Measurements from ENCODE around the gene CAMSAP1.

The CAMSAP1 gene

DNA sequence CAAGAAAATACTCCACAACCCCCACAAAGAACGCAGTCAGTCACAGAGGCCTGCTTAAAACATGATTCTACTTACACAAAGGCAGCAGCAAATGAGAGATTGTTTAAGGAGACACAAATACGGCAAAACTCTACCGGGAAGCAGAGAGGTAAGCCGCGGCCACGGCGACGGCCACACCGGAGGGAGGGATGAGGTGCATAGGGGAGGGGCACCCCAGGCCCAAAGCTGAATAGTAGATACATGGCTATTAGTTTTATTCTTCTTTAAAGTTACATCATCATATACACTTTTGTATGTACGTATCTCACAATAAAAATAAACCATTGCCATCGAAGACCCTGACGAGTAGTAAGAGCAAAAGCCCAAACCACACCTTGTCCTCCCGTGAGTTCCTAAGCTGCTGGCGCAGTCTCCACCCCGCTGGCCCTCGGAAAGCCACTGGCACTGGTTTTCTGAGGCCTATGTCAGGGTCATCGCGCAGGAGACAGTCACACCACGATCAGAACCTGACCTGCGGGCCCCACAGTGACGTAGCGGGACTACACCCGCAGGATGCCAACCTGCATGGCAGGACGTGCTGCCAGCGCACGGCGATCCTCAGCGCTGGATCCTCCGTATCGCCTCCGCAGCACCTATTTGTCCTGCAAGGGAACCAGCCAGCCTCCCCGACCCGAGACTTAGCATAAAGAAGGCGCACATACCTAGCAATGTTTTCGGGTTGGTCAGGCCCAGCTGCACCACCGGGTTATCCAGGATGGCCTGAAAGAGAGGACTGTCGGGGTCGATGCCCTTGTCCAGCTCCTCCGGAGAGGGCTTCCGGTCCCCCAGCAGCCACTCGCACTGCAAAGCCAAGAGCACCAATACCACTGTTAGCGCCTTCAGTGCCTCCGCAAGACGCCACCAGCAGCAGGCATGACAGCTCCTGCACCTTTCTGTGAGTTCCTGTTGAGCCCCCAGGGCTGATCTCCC, 30.5 kb upstream of the CAMSAP1 start:
- DNase-seq: no peak

DNA sequence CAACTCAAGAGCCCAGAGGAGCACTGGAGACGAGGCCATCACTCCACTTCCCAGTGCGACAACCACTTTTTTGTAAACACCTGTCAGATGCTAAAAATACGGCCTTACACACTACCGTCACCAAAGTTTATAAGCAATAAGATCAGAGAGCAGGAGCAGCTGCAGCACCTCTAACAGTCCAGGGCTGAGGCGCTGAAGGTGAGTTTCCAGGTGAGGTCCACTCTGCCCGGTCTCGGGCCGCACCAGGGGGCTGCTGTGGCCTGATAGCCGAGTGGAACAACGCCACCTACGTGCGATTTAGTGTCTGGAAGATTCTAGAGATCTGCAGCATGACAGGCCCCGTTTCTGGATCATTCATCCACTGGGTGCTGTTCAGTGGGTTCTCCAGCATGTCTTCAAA, 25.8 kb upstream of the CAMSAP1 start:
- DNase-seq: no peak

DNA sequence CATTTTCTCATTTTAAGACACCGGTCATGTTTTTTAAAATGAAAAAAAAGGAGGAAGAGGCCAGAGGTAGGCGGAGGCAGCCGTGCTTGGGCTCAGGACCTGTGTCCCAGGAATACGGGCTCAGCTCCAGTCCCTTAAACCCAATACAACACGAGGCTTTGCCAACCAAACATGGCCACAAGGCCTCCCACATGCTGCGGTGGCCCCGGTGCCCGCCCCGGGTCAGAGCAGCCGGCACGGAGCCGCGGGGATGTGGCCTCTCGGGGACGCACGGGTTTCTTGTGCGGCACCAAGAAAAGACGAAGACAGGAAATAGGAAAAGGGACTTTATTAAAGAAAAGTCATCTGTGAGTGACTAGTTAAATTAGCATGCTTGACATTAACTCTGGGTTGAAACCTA, 25.3 kb upstream of the CAMSAP1 start:
- no peak for DNase-seq

DNA sequence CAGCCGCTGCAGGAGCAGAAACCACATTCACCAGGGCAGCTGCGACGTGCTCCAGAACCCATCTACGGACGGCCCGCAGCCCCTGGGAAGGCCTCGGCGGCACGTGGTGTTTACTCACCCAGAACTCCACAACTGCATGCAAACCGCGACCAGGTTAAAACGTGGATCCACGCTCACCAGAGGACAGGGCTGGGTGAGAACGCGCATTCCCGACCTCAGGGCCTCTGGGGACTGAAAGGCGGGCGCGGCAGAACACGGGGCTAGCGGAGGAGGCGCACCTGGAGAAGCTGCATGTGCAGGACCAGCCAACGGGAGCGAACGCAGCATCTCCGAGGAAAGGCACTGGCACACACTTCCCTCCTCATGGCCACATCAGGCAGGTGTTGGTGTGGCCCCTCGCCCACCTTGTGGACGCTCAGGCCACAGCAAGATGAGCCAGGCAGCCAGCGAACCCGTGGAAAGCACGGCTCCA, 24.0 kb upstream of the CAMSAP1 start:
- DNase-seq: no peak

DNA sequence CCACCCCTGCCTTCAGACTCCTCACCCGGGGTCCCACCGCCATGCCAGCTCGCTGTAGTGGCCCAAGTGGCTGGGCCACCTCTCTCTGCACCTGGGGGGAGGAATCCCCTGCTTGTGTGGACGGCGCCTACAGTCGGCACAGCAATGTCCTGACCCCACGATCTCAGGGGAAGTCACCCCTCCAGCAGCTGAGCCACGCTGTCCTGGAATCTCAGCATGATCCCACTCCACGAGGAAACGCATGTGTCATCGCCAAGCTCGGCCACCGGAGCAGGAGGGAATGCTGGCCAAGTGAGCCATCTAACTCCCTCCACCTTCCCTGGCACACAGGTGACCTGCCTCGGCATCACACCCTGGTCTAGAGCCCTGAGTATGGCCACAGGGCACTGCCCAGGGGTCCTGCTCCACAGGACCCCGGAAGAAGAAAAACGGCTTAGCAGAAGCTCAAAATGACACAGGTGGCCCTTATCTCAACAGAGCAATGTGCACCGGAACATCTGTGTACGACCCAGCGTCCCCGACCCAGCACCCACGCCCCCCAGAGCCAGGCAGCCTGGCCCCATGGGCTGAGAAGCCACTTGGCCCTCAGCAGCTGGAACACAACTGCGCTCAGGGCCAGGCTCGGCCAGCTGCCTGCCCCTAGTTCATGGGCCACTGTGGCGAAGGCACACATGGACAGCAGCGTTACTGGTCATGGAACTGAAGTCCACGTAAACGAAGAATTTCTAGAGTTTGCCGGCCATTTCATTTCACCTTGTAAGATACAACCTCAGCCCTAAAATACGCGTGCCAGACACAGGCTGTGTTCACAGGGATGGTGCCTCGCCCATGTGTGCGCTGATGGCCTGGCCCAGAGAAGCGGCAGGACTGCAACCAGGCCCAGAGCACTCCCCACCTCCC, 23.4 kb upstream of the CAMSAP1 start:
- no peak for DNase-seq

DNA sequence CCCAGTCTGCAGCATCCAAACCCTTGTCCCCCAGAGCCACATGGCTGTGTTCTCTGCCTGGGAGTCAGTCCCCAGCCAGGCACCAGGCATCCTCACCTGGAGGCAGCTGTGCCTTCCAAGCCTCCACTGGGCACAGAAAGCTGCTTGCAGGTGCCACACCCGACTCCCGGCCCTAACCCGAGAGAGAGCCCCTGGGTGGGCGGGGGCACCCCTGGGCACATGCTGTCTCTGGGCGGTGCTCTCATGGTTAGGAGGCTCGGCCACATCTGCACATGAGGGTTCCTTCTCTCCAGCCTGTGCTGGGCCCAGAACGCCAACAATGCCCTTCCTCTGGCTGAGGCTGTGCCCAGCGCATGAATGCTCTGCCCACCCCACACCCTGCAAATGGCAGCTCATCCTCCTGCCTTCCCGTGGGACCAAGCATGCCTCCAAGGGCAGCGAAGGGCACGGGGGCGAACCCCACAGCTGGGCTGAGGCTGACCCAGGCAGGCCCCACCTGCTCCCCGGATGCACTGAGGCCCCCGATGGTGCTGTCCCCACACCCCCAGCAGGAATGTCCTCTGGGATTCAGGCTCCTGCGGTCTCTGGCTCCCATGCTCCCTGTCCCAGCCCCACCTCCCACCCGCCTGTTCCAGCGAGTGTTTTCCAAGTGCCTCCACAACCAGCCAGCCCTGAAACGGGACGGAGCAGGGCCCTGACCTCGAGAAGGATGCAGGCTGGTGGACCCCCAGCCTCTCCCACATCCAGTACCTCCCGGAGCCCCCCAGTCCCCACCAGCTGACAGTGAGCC, 22.5 kb upstream of the CAMSAP1 start:
- no peak for DNase-seq

DNA sequence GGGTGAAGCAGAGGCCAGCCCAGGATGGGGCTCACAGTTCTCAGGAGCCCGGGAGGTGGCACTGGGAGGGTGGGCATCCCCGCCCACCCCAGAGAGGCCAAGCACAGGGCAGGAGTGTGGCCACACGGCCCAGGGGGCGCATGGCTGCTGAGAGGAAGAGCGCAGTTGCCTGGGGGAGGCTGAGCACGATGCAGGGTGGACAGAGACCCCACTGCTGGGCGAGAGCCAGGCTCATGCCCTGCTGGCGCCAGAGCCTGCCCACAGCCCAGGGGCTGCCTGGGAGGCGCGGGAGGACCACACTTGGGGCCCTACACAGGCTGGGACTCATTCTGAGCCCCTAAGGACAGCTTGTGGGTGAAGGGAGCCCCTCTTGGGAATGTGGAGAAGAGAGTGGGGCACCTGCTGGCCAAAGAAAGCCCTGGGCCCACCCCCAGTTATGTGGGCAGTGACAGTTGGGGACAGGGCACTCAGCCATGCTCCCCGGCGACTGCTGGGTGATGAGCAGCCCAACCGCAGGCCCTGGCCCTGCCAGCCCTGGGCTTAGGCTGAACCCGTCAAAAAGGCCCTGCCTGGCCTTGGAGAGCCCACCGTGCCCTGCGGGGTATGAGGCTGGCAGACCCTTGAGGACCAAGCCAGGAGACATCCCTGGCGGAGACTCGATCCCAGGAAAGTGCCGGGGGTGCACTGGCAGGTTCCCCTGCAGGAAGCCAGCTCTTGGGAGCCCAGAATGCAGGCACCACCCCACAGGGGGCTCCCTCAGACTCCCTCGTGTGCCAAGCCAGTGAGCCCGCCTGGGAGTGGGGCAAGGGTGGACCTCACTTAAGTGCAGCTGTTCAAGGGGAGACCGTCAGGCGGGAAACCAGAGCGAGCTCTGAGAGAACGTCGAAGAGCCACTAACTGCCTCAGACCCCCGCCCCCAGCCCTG, 21.6 kb upstream of the CAMSAP1 start:
- no peak for DNase-seq

DNA sequence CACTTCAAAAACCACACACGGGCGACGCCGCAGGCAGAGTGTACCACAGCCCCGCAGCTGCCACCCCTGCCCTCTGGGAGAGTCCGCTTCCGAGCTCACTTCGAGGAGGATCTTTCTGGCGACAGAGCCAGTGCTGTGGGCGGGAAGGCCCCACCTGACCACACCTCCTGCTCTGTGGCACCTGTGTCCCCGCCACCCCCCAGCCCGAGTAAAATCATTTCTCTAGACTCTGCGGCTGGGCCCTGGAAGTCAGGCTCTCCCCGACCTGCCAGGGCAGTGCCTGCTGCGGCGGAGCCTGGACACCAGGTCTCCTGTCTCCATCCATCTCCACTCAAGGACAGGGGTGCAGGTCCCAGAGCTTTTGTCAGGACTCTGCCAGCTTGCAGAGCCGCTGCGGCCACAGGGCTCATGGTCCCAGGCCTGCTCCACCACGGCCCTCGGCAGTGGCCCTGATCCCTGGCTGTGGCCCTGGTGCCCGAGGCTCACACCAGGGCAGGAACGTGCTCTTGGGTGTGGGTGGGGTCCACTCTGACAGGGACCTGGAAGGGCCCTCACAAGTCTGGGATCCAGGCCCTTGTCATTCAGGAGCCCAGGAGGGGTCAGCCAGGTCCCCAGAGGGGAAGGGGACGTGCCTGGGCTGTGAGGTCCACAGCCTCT, 20.9 kb upstream of the CAMSAP1 start:
- DNase-seq: no peak

DNA sequence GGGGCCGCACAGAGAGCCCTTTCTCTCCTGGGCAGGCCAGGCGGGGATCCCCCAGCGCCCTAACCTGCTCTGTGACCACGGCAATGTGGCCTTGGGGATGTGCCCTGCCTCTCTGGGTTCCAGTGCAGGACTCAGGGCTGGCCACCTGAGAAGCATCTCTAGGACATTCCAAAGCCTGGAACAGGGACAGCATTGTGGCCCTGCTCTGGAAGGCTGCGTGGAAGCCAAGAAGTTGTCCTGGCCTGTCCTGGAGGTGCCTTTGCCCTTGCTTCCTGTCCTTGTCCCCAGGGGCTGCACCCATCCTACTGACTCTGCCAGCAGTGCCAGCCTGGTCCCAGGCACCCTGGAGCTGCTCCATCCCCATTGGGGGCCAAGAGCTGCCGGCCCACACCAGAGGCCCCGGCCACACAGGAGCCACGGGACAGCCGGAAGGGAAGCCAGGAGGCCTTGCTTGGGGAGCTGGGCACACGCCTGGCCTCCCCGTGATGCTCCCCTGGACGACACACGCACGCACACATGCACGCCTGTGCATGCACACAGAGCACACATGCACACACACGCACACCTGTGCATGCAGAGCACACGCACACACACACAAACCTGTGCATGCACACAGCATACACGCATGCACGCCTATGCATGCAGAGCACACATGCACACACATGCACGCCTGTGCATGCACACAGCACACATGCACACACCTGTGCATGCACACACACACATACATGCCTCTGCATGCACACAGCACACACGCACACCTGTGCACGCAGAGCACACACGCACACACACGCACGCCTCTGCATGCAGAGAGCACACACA, 20.1 kb upstream of the CAMSAP1 start:
- no peak for DNase-seq

DNA sequence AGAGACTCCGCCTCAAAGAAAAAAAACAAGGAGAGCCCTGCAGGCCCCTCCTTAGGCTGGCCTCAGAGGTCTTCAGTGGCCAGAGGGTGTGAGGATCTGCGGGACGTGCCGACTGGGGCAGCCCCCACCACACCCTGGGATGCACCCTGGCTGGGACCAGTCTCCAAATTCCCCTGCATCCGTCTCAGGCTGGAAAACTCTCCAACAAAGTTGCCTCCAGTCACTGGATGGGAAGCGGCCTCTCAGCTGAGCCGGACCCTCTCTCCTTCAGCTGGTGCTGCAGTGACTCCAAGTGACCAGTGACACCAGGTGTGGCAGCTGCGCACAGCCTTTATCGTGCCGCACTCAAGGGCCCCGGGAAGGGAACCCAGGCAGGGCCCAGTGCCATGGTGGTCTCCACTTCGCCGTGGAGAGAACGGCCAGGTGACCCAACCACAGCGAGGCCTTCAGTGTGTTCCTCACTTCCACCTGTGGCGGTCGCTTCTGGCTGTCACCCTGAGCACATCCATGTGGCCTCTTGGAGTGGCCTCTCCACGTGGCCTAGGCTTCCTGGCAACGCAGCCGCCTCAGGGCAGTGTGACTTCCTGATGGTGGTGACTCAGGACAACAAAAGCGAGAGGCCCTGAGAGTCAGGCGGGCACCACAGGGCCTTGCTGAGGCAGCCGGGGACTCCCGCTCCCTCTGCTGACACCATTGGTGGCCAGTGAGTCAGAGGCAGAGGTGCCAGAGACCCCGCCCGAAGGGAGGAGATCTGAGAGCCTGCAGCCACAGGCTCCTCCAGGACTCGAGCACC, 19.3 kb upstream of the CAMSAP1 start:
- no peak for DNase-seq

DNA sequence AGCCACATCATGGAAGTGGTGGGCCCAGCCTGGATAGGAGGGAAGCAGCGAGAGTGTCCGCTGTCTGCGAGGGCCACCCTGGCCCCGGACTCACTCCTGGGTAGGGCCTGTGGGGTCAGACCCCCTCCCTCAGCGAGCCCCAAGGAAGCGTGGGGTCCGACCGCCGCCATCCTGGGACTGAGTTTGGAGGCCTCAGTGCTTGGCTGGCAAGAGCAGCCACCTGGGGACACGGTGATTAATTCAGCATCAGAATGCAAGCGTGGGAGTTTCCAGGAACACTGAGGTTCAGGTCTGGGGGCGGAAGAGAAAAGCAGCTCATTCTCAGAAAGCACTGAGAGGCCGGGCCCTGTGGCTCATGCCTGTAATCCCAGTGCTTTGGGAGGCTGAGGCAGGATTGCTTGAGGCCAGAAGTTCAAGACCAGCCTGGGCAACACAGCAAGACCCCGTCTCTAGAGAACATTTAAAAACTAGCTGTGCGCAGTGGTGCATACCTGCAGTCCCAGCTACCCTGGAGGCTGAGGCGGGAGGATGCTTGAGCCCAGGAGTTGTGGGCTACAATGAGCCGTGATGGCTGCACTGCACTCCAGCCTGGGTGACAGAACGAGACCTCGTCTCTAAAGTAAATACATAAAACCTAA, 18.3 kb upstream of the CAMSAP1 start:
- DNase-seq: no peak

DNA sequence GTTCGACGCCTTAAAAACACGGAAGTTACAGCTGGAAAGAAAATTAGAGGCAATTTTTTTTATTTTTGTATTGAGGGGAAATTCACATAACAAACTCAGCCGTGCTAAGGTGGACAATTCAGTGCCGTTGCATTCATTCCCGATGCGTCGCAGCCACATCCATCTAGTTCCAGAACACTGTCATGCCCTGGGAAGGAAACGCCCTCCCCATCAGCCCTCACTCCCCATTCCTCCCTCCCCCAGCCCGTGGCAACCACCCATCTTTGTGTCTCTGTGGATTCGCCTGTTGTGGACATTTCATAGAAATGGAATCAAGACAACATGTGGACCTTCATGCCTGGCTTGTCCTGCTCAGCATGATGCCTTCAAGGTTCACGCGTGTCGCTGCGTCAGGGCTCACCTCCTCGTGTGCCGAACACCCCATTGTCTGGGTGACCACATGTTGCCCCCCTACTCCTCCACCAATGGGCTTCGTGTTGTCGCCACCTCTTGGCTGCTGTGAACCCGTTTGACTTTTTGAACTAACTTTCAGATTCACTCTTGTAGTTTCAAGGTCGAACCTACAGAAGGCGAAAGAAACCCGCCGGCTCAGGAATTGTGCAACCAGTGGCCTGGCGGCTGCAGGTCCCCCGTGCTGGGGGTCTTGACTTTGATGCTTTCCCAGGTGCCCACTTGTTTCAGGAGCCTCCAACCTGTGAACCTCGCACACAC, 17.4 kb upstream of the CAMSAP1 start:
- no peak for DNase-seq

DNA sequence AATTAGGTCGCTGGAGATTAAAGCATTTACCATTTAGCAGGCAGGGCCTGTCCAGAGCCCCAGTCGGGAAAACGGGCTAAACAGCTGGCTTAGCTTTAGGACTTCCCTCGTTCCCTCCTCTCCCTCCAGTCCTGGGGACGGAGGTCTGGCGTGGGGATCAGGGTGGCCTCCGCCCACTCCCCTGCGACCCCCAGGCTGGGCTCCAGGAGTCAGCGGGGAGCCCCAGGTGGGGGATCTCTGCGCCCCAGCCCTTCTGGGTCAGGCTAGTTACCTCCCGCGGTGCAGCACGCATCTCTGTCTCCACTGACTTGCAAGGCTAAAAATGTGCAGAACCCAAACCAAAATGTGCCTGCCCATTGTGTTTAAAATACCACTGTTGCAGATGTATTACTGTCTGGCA, 16.2 kb upstream of the CAMSAP1 start:
- no peak for DNase-seq

DNA sequence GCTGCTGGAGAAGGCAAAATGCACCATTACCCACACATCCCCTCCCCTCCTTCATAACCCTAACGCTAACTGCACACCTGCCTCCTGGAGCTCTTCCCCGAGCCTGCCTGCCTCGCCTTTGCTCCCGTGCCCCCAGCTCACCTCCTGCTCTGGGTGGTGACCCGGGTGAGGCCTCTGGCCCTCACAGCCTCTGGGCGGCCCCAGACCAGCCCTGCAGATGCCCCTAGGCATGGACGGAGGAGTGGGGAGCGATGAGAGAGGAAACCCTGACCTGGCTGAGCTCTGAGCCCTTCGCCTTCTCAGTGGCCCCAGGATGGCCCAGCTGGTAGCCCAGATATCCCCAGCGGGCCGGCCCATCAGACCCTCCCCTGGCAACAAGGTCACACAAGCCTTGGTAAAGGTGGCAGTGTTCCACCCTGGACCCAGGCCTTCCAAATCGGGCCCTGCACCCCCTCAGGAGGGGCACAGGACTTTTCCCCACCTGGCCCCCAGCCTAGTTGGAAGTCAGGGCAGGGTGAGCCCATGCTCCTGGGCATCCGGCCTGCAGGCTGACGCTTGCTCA, 14.5 kb upstream of the CAMSAP1 start:
- no peak for DNase-seq

DNA sequence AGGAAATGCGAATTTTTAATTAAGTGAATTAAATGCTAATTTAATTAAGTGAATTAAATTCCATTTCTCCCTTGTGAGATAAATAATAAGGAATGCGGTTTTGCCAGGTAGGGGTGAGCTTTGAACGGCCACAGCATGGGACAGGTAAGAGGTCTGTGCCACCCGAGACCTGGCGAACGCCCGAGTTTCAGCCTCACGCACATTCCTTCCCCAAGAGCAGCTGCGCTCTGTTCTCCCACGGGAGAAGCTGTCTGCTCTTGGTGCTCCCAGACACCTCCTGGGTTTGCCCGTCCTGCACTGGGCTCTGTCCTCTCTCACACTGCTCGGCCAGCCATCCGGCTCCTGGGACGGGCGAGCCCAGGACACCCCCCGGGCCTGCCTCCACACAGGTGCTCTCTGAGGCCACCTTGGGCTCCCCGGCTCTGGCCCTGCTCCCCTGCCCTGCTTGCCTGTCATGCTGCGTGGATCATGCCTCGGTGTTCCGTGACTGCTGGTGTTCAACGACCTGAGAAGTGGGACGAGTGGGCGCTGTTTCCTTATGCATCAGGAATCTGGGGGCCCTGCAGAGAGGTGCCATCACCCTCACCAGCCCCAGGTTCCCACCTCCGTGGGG, 13.7 kb upstream of the CAMSAP1 start:
- no peak for DNase-seq

DNA sequence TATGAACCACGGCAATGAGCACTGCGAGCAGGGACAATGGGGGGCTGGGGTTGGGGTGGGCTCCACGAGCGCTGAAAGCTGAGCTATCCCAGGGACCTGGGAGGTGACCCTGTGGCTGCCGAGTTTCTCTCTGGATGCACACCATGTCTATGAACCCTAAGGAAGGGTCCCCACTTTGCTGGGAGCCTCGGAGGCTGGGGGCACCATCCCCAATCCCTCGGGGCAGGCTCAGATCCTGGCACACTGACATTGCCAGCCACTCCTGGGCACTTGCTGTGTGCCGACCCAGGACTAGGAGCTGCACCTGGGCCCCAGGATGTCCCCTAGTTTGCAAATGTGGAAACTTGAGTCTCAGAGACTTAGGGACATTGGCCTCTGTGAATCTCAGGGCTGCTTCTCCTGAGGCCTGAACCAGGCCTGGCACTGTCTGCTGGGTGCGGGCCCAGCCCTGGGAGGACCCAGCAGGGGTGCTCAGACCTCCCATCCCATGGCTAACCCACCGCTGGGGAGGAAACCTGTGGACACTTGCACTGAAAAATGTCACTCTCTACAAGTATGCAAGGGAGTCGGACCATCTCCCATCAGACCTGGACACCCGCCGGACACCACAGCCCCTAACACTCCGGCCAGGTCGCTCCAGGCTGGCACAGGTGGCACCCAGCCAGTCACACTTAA, 13.0 kb upstream of the CAMSAP1 start:
- no peak for DNase-seq
